Naive B cell (primary cell): Measurements from ENCODE around the gene SH3RF2. TPM values are rescaled to one million over a fixed set of nuclear protein-coding genes. Genes with fewer than 3 reads are reported as not detected.
"Not testable (repeated sequence)": the region's sequence is repeated elsewhere in the genome, so short reads cannot be mapped to it uniquely, and the experiment has no call there.

ENCODE experiments used
- ATAC-seq, 2 donors: fragments of 150-1000 bp; cut with Tn5 transposase; 2 replicates each; pipeline ENCODE4 v1.10.0; 2021; ENCODE audit warnings: low read depth in 2 of 2, mild to moderate bottlenecking in 2 of 2, moderate library complexity in 2 of 2
- DNase-seq: peaks from one replicate; pipeline ENCODE4 v3.0.0; 2022
- H3K27ac Mint-ChIP-seq, 6 donors: one replicate each; pipeline ENCODE4 v1.8.0; 2020 to 2022; ENCODE audit warnings: mild to moderate bottlenecking in 6 of 6, mixed read lengths in 6 of 6, moderate library complexity in 5 of 6, inconsistent platforms in 2 of 6
- H3K27me3 Mint-ChIP-seq, 3 donors: one replicate each; pipeline ENCODE4 v1.8.0; 2021 to 2022; ENCODE audit warnings: mixed read lengths in 3 of 3, mild to moderate bottlenecking in 1 of 3
- H3K36me3 Mint-ChIP-seq, 2 donors: one replicate each; pipeline ENCODE4 v1.8.0; 2020 to 2022; ENCODE audit warnings: mixed read lengths in 2 of 2, inconsistent platforms in 1 of 2, mild to moderate bottlenecking in 1 of 2
- H3K4me1 Mint-ChIP-seq, 3 donors: one replicate each; pipeline ENCODE4 v1.8.0; 2020 to 2022; ENCODE audit warnings: mixed read lengths in 3 of 3, inconsistent platforms in 1 of 3, mild to moderate bottlenecking in 1 of 3, moderate library complexity in 1 of 3
- H3K4me3 Mint-ChIP-seq, 8 donors: one replicate each; pipeline ENCODE4 v1.8.0; 2020 to 2022; ENCODE audit warnings: mild to moderate bottlenecking in 8 of 8, mixed read lengths in 8 of 8, moderate library complexity in 8 of 8, inconsistent platforms in 2 of 8
- H3K9me3 Mint-ChIP-seq, 7 donors: one replicate each; pipeline ENCODE4 v1.8.0; 2020 to 2022; ENCODE audit warnings: mixed read lengths in 7 of 7, mild to moderate bottlenecking in 5 of 7, inconsistent platforms in 2 of 7, moderate library complexity in 1 of 7
- polyA plus RNA-seq, 6 donors: library from polyadenylated mRNA; unstranded; fragments of 300-500 nt; fragmentation: Illumina TruSeq; gene quantifications; one replicate each; pipeline ENCODE4 v1.2.3, GENCODE V29; 2021; ENCODE audit warnings: low read depth in 6 of 6

SH3RF2 gene
- polyA plus RNA-seq, 6 donors from 2014 or later = not detected

DNA sequence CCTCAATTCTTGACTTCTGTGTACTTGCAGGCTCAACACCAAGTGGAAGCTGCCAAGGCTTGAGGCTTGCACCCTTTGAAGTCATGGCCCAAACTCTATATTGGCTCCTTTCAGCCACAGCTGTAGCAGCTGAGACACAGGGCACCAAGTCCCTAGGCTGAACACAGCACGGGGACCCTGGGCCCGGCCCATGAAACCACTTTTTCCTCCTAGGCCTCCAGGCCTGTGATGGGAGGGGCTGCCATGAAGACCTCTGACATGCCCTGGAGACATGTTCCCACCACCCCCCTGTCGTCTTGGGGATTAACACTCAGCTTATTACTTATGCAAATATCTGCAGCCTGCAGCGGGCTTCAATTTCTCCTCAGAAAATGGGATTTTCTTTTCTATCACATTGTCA is 57.2 kb downstream of the SH3RF2 start:
- H3K27me3 Mint-ChIP-seq = peaks cover 0 to 11% (median 5%) of the 10 kb centered on the region in 3 donors
- H3K27ac Mint-ChIP-seq, ATAC-seq, DNase-seq, H3K4me3 Mint-ChIP-seq, H3K4me1 Mint-ChIP-seq: not testable (repeated sequence)
- peaks cover 12 to 30% (median 13%) of the 10 kb centered on the region in 7 donors for H3K9me3 Mint-ChIP-seq
- H3K36me3 Mint-ChIP-seq = peaks cover 7 to 10% of the 10 kb centered on the region in 2 donors

DNA sequence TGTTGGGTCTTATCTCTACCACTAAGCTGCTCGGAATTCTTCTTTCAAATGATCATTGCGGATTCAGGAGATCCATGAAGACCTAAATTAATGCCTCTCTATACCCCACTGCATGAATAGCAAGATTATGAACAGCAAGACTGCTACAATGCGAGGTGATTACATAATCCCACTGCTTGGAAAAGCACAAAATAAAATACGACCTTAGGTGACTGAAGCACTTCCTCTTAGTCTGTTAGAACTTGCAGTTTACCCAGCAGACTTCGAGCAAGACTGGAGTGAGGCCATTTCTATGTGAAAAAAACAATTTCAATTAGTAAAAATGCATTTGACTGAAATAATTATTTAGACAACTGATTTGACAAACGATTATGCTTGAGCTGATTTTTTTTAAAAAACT is 59.8 kb downstream of the SH3RF2 start:
- no peak overlapping the region for H3K27ac Mint-ChIP-seq
- H3K27me3 Mint-ChIP-seq = peaks cover 0 to 5% (median 4%) of the 10 kb centered on the region in 3 donors
- H3K36me3 Mint-ChIP-seq = peaks cover 7 to 10% of the 10 kb centered on the region in 2 donors
- ATAC-seq (no peak), DNase-seq (no peak)
- no peak overlapping the region for H3K4me3 Mint-ChIP-seq
- H3K4me1 Mint-ChIP-seq = no peaks in the 10 kb centered on the region
- H3K9me3 Mint-ChIP-seq = peaks cover 12 to 25% (median 13%) of the 10 kb centered on the region in 7 donors

- Mint-ChIP-seq H3K27ac (no peak overlapping the region), H3K27me3 (peaks cover 0 to 9% (median 5%) of the 10 kb centered on the region in 3 donors), H3K4me1 (no peaks in the 10 kb centered on the region), H3K36me3 (peaks cover 2 to 3% of the 10 kb centered on the region in 2 donors), H3K9me3 (peaks cover 1 to 12% (median 5%) of the 10 kb centered on the region in 7 donors), H3K4me3 (no peak overlapping the region)
- DNase-seq (no peak), ATAC-seq (no peak)
These were observed 62.8 kb downstream of the SH3RF2 start for GRCh38 chr5:145999208-145999607.

DNA sequence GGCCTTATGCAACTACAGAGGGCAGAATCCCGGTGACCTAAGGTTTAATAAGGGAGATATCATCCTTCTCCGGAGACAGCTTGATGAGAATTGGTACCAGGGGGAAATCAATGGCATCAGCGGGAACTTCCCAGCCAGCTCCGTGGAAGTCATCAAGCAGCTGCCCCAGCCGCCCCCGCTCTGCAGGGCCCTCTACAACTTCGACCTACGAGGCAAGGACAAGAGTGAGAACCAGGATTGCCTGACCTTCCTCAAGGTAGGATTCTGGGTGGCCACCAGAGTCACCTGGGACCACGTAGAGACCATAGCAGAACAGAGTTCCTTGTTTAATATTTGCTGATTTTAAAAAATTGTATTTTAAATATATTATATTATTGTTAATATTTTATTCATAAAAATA is 63.7 kb downstream of the SH3RF2 start:
- H3K4me3 Mint-ChIP-seq = no peak overlapping the region
- DNase-seq (no peak), ATAC-seq (no peak)
- peaks cover 0 to 9% (median 5%) of the 10 kb centered on the region in 3 donors for H3K27me3 Mint-ChIP-seq
- no peaks in the 10 kb centered on the region for H3K4me1 Mint-ChIP-seq
- H3K36me3 Mint-ChIP-seq = no peaks in the 10 kb centered on the region
- H3K27ac Mint-ChIP-seq = no peak overlapping the region
- peaks cover 0 to 4% (median 1%) of the 10 kb centered on the region in 7 donors for H3K9me3 Mint-ChIP-seq

DNA sequence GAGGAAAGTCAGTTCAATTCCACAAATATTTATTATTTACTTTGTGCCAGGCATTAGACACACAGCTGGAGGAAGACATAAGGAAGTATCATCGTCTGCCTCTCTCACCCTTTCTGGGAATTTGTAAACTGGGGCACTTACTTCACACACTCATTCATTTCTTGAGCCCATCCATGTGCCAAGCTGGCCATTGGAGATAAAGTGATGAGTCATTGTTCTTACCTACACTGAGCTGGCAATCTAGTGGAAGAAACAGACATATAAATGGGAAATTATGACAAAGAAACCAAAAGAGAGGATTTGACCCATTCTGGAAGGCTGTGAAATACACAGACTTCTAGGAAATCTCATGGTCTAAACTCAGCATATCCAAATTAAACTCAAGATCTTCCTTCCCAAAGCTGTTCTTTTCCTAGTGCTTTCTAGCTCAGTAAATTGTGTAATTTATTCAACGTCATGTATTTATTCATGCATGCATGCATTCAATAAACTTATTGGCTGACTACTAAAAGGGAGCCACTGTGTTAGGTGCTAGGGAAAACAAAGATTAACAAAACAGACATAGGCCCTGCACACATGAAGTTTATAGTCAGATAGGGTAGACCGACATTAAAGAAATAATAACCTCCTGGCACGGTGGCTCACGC is 65.3 kb downstream of the SH3RF2 start:
- peaks cover 0 to 4% (median 0%) of the 10 kb centered on the region in 7 donors for H3K9me3 Mint-ChIP-seq
- H3K4me1 Mint-ChIP-seq = no peaks in the 10 kb centered on the region
- H3K27me3 Mint-ChIP-seq = peaks cover 0 to 10% (median 9%) of the 10 kb centered on the region in 3 donors

GRCh38 chr5:146002491-146002890 is 66.1 kb downstream of the SH3RF2 start:
- H3K36me3 Mint-ChIP-seq = no peaks in the 10 kb centered on the region
- no peak overlapping the region for H3K4me3 Mint-ChIP-seq
- ATAC-seq = no peak
- H3K27ac Mint-ChIP-seq = peak overlapping the region in 2 of 6 donors; percentile 35 to 53
- DNase-seq = no peak
- H3K9me3 Mint-ChIP-seq = peaks cover 0 to 3% (median 0%) of the 10 kb centered on the region in 7 donors
- H3K4me1 Mint-ChIP-seq = no peaks in the 10 kb centered on the region
- H3K27me3 Mint-ChIP-seq = peaks cover 0 to 9% (median 5%) of the 10 kb centered on the region in 3 donors

More for the DNA sequence above, 65.3 kb downstream of the SH3RF2 start:
- no peak for DNase-seq
- Mint-ChIP-seq H3K36me3 (no peaks in the 10 kb centered on the region), H3K27ac (no peak overlapping the region), H3K4me3 (no peak overlapping the region)
- ATAC-seq = no peak

GRCh38 chr5:146003852-146004251 is 67.5 kb downstream of the SH3RF2 start:
- H3K27me3 Mint-ChIP-seq = peaks cover 0 to 5% (median 5%) of the 10 kb centered on the region in 3 donors
- no peak overlapping the region for H3K4me3 Mint-ChIP-seq
- no peaks in the 10 kb centered on the region for H3K4me1 Mint-ChIP-seq
- no peak overlapping the region for H3K27ac Mint-ChIP-seq
- no peaks in the 10 kb centered on the region for H3K36me3 Mint-ChIP-seq
- H3K9me3 Mint-ChIP-seq = peaks cover 0 to 5% (median 0%) of the 10 kb centered on the region in 7 donors
- DNase-seq = no peak
- no peak for ATAC-seq

GRCh38 chr5:146005264-146005663 is 68.9 kb downstream of the SH3RF2 start:
- no peak overlapping the region for H3K27ac Mint-ChIP-seq
- no peaks in the 10 kb centered on the region for H3K4me1 Mint-ChIP-seq
- H3K36me3 Mint-ChIP-seq = no peaks in the 10 kb centered on the region
- peaks cover 0 to 5% (median 5%) of the 10 kb centered on the region in 3 donors for H3K27me3 Mint-ChIP-seq
- DNase-seq (no peak), ATAC-seq (no peak)
- no peak overlapping the region for H3K4me3 Mint-ChIP-seq
- H3K9me3 Mint-ChIP-seq = peaks cover 0 to 12% (median 5%) of the 10 kb centered on the region in 7 donors

GRCh38 chr5:146005723-146006122 is 69.3 kb downstream of the SH3RF2 start:
- Mint-ChIP-seq H3K9me3 (peaks cover 0 to 12% (median 5%) of the 10 kb centered on the region in 7 donors), H3K27ac (no peak overlapping the region), H3K4me1 (no peaks in the 10 kb centered on the region), H3K27me3 (peaks cover 0 to 5% (median 5%) of the 10 kb centered on the region in 3 donors), H3K36me3 (no peaks in the 10 kb centered on the region), H3K4me3 (no peak overlapping the region)
- DNase-seq (no peak), ATAC-seq (no peak)

DNA sequence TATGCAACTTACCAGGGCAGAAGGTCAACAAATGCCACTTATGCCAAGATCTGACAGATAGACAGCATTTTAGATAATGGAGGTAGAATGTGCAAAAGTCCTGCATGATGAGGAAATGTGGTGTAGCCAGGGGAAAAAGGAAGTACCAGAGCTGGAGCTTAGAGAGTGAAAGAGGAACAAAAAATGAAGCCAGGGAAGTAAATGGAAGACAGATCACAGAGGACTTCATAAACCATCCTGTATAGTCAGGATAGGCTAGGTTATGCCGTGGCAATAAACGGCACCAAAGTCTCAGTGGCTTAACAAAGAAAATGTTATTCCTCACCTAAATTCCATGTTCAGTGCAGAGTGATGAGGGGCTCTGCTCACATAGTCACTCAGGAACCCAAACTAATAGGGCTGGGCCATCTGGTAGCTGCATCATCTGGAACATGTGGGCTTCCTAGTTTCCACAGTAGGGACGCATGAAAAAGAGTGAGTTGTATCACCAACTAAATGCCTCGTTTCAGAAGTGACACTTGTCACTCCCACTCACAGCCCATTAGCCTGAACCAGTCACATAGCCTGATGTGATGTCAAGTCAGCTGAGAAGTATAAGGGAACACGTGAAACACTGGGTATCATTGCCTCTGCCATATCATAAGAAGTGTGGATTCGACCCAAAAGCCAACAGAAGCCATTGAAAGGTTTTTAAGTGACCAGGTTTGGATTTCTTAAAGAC is 70.3 kb downstream of the SH3RF2 start:
- peaks cover 0 to 5% (median 5%) of the 10 kb centered on the region in 3 donors for H3K27me3 Mint-ChIP-seq
- H3K9me3 Mint-ChIP-seq = peaks cover 0 to 12% (median 6%) of the 10 kb centered on the region in 7 donors
- H3K4me3 Mint-ChIP-seq = no peak overlapping the region
- no peak overlapping the region for H3K27ac Mint-ChIP-seq
- DNase-seq (no peak), ATAC-seq (no peak)
- no peaks in the 10 kb centered on the region for H3K4me1 Mint-ChIP-seq
- no peaks in the 10 kb centered on the region for H3K36me3 Mint-ChIP-seq

GRCh38 chr5:146007270-146007669 is 70.9 kb downstream of the SH3RF2 start:
- Mint-ChIP-seq H3K27me3 (peaks cover 0 to 5% (median 5%) of the 10 kb centered on the region in 3 donors), H3K27ac (no peak overlapping the region), H3K4me3 (no peak overlapping the region), H3K4me1 (no peaks in the 10 kb centered on the region), H3K36me3 (no peaks in the 10 kb centered on the region), H3K9me3 (peaks cover 0 to 12% (median 5%) of the 10 kb centered on the region in 7 donors)
- DNase-seq = no peak
- no peak for ATAC-seq

DNA sequence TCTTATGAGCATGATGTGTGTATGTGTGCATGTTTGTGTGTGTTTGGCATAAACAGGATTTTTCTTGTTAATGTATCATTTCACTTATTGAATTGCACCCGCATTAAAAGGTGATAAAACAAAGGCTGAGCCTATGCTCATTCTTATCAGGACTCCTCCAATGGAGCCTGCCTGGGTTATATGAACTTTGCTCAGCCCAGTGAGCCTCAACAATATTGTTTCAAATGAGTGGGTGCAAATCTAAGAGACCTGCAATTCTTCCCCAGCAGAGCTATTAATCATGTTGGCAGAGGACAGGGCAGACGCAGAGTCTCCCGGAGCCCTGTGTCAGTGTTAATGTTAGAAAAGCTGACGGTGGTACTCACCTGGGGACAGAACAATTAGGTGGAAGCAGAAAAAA is 71.6 kb downstream of the SH3RF2 start:
- Mint-ChIP-seq H3K27me3 (peaks cover 2 to 7% (median 5%) of the 10 kb centered on the region in 3 donors), H3K27ac (no peak overlapping the region), H3K36me3 (no peaks in the 10 kb centered on the region), H3K4me3 (no peak overlapping the region), H3K9me3 (peaks cover 0 to 12% (median 5%) of the 10 kb centered on the region in 7 donors), H3K4me1 (no peaks in the 10 kb centered on the region)
- ATAC-seq = no peak
- DNase-seq = no peak

DNA sequence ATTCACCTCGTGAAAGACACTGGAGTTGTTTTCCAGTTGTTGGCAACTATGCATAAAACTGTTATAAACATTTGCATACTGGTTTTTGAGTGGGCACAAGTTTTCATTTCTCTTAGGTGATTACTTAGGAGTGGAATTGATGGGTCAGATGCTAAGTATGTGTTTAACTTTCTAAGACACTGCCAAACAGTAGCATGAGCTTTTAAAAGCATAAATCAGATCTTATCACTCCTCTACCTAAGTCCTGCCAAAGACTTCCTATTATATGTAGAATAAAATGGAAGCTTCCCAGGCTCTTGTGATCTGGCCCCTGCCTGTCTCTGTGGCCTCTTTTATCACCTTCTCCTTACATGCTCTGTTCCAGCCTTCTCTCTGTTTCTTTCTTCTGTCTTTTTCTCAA is 72.6 kb downstream of the SH3RF2 start:
- peaks cover 0 to 12% (median 5%) of the 10 kb centered on the region in 7 donors for H3K9me3 Mint-ChIP-seq
- no peaks in the 10 kb centered on the region for H3K36me3 Mint-ChIP-seq
- no peaks in the 10 kb centered on the region for H3K4me1 Mint-ChIP-seq
- ATAC-seq = no peak
- DNase-seq = no peak
- no peak overlapping the region for H3K27ac Mint-ChIP-seq
- H3K27me3 Mint-ChIP-seq = peaks cover under 1 to 12% (median 8%) of the 10 kb centered on the region in 3 donors
- no peak overlapping the region for H3K4me3 Mint-ChIP-seq

GRCh38 chr5:146010447-146010846 is 74.1 kb downstream of the SH3RF2 start:
- H3K4me1 Mint-ChIP-seq, DNase-seq, H3K36me3 Mint-ChIP-seq, H3K27ac Mint-ChIP-seq, ATAC-seq, H3K4me3 Mint-ChIP-seq: not testable (repeated sequence)
- peaks cover 4 to 12% (median 8%) of the 10 kb centered on the region in 3 donors for H3K27me3 Mint-ChIP-seq
- peaks cover 0 to 12% (median 5%) of the 10 kb centered on the region in 7 donors for H3K9me3 Mint-ChIP-seq
